Activated B cell treated with CpG ODN at 0.5 μM for 24 hours (primary cell): ENCODE results near the gene ARNT2. TPM values are rescaled to one million over a fixed set of nuclear protein-coding genes. Genes with fewer than 3 reads are reported as not detected.

Experiments
- ATAC-seq: fragments of 200-7000 bp; cut with Tn5 transposase; one replicate; pipeline ENCODE4 v1.10.0; 2021; ENCODE audit warnings: low read depth, mild to moderate bottlenecking, moderate library complexity
- CTCF ChIA-PET: fragments of 350-600 bp; sonication (Branson Sonifier 250); formaldehyde crosslinking; loops from one replicate; lab custom pipeline; 2021; ENCODE audit warnings: antibody characterized with exemption; lab: Charles Lee
- POLR2A ChIA-PET: fragments of 350-600 bp; sonication (Branson Sonifier 250); formaldehyde crosslinking; loops from one replicate; lab custom pipeline; 2021; ENCODE audit warnings: antibody characterized with exemption; lab: Charles Lee
- DNase-seq: peaks from one replicate; pipeline ENCODE4 v3.0.0; 2022
- H3K27ac Mint-ChIP-seq: one replicate; pipeline ENCODE4 v1.8.0; 2020; ENCODE audit warnings: mixed read lengths
- H3K27me3 Mint-ChIP-seq: one replicate; pipeline ENCODE4 v1.8.0; 2021; ENCODE audit warnings: mixed read lengths
- H3K36me3 Mint-ChIP-seq: one replicate; pipeline ENCODE4 v1.8.0; 2021; ENCODE audit warnings: low read depth, mixed read lengths
- H3K4me1 Mint-ChIP-seq: one replicate; pipeline ENCODE4 v1.8.0; 2021; ENCODE audit warnings: mixed read lengths
- H3K4me3 Mint-ChIP-seq: one replicate; pipeline ENCODE4 v1.8.0; 2020; ENCODE audit warnings: mild to moderate bottlenecking, mixed read lengths
- H3K9me3 Mint-ChIP-seq: one replicate; pipeline ENCODE4 v1.8.0; 2020; ENCODE audit warnings: mixed read lengths
- CTCF ChIP-seq: fragments of 200-600 bp; IDR thresholded peaks from one replicate; pipeline ENCODE4 v1.8.0; 2022; ENCODE audit warnings: antibody characterized with exemption, mild to moderate bottlenecking
- intact Hi-C: fragments of 100-400 bp; cut with micrococcal nuclease; formaldehyde crosslinking; loops from one replicate; pipeline ENCODE4 v1.15.1; 2024
- total RNA-seq: library from RNA; stranded (reverse); gene quantifications from 2 replicates; pipeline ENCODE4 v1.2.3, GENCODE V29; 2022

The ARNT2 gene
- total RNA-seq, 1 donor from 2014 or later: not detected

GRCh38 chr15:80556694-80557367 is 152.6 kb downstream of the ARNT2 start:
- intact Hi-C loops: no loop called here
- Mint-ChIP-seq H3K4me1 (no peaks in the 10 kb centered on the region), H3K9me3 (no peaks in the 10 kb centered on the region), H3K27ac (no peak overlapping the region), H3K27me3 (peaks cover 6% of the 10 kb centered on the region), H3K36me3 (no peaks in the 10 kb centered on the region), H3K4me3 (no peak overlapping the region)
- ChIA-PET POLR2A (no interaction called here), CTCF (no interaction called here)
- ATAC-seq (no peak), DNase-seq (no peak)
- TF ChIP-seq CTCF: no peak

- intact Hi-C loops: no loop called here
- POLR2A ChIA-PET: no interaction called here
- H3K4me1 Mint-ChIP-seq: no peaks in the 10 kb centered on the region
- no peak for DNase-seq
- no peak overlapping the region for H3K27ac Mint-ChIP-seq
- CTCF ChIA-PET: no interaction called here
- no peak for ATAC-seq
- no peak overlapping the region for H3K4me3 Mint-ChIP-seq
- peaks cover 3% of the 10 kb centered on the region for H3K27me3 Mint-ChIP-seq
- no peaks in the 10 kb centered on the region for H3K9me3 Mint-ChIP-seq
- no peaks in the 10 kb centered on the region for H3K36me3 Mint-ChIP-seq
- no peak for TF ChIP-seq CTCF
Observed at GRCh38 chr15:80557441-80558234, 153.5 kb downstream of the ARNT2 start.

GRCh38 chr15:80558631-80559319 is 154.6 kb downstream of the ARNT2 start:
- Mint-ChIP-seq H3K9me3 (no peaks in the 10 kb centered on the region), H3K27ac (no peak overlapping the region), H3K36me3 (no peaks in the 10 kb centered on the region), H3K4me3 (no peak overlapping the region), H3K4me1 (no peaks in the 10 kb centered on the region), H3K27me3 (peaks cover 3% of the 10 kb centered on the region)
- intact Hi-C loops: no loop called here
- ATAC-seq: no peak
- CTCF ChIA-PET: no interaction called here
- TF ChIP-seq CTCF: no peak
- DNase-seq: no peak
- POLR2A ChIA-PET: no interaction called here

GRCh38 chr15:80559320-80559693 is 155.1 kb downstream of the ARNT2 start:
- DNase-seq (no peak), ATAC-seq (no peak)
- H3K36me3 Mint-ChIP-seq: no peaks in the 10 kb centered on the region
- ChIA-PET POLR2A (no interaction called here), CTCF (no interaction called here)
- intact Hi-C loops: no loop called here
- no peak for TF ChIP-seq CTCF
- H3K4me3 Mint-ChIP-seq: no peak overlapping the region
- H3K4me1 Mint-ChIP-seq: no peaks in the 10 kb centered on the region
- peaks cover 3% of the 10 kb centered on the region for H3K27me3 Mint-ChIP-seq
- no peak overlapping the region for H3K27ac Mint-ChIP-seq
- H3K9me3 Mint-ChIP-seq: no peaks in the 10 kb centered on the region

- peaks cover 3% of the 10 kb centered on the region for H3K27me3 Mint-ChIP-seq
- H3K27ac Mint-ChIP-seq: no peak overlapping the region
Observed at GRCh38 chr15:80559761-80560160, 155.6 kb downstream of the ARNT2 start.

More at GRCh38 chr15:80559761-80560160, 155.6 kb downstream of the ARNT2 start:
- H3K9me3 Mint-ChIP-seq: no peaks in the 10 kb centered on the region
- ATAC-seq: no peak
- no peaks in the 10 kb centered on the region for H3K4me1 Mint-ChIP-seq
- CTCF ChIA-PET: no interaction called here
- no peak for TF ChIP-seq CTCF
- intact Hi-C loops: no loop called here
- H3K36me3 Mint-ChIP-seq: no peaks in the 10 kb centered on the region
- no peak overlapping the region for H3K4me3 Mint-ChIP-seq
- POLR2A ChIA-PET: no interaction called here
- DNase-seq: no peak
